DOHH2 (cell line): ENCODE data around the gene TFCP2L1.

Experiments
- H3F3A ChIP-seq: fragments of 200-600 bp; sonication (generic), shearing (Covaris generic); 2 replicates; pipeline ENCODE4 v1.6.0; 2016; ENCODE audit warnings: antibody characterized with exemption, mild to moderate bottlenecking; ENCODE audit not compliant: control insufficient read depth, insufficient read depth
- H3K27ac ChIP-seq: fragments of 200-600 bp; sonication (generic); 2 replicates; pipeline ENCODE4 v1.5.1; 2014; ENCODE audit warnings: low read depth, mild to moderate bottlenecking, low read length, moderate library complexity
- H3K27me3 ChIP-seq: fragments of 200-600 bp; sonication (generic); 2 replicates; pipeline ENCODE4 v1.6.1; 2014; ENCODE audit warnings: mild to moderate bottlenecking, low read length, mixed read lengths; ENCODE audit not compliant: control insufficient read depth
- H3K36me3 ChIP-seq: fragments of 200-600 bp; sonication (generic); 2 replicates; pipeline ENCODE4 v1.6.1; 2014; ENCODE audit warnings: mild to moderate bottlenecking, low read length, moderate library complexity, mixed read lengths; ENCODE audit not compliant: control insufficient read depth
- H3K4me1 ChIP-seq: fragments of 200-600 bp; sonication (generic); 2 replicates; pipeline ENCODE4 v1.6.1; 2014; ENCODE audit warnings: mild to moderate bottlenecking, low read length, mixed read lengths; ENCODE audit not compliant: control insufficient read depth
- H3K4me2 ChIP-seq: fragments of 200-600 bp; sonication (generic); 2 replicates; pipeline ENCODE4 v1.6.0; 2014; ENCODE audit warnings: mild to moderate bottlenecking, low read length, moderate library complexity
- H3K4me3 ChIP-seq: fragments of 200-600 bp; sonication (generic); 2 replicates; pipeline ENCODE4 v1.5.1; 2014; ENCODE audit warnings: mild to moderate bottlenecking, low read length, mixed read lengths
- H3K79me2 ChIP-seq: fragments of 200-600 bp; sonication (generic); 2 replicates; pipeline ENCODE4 v1.6.1; 2014; ENCODE audit warnings: mild to moderate bottlenecking, low read length, mixed read lengths; ENCODE audit not compliant: control insufficient read depth
- H3K9me2 ChIP-seq: fragments of 200-600 bp; sonication (generic); replicated peaks from 2 replicates; pipeline ENCODE4 v1.6.1; 2014; ENCODE audit warnings: mild to moderate bottlenecking, low read length, mixed read lengths; ENCODE audit not compliant: control insufficient read depth
- H3K9me3 ChIP-seq: fragments of 200-600 bp; sonication (generic); 2 replicates; pipeline ENCODE4 v1.6.1; 2014; ENCODE audit warnings: antibody characterized with exemption, low read length, mixed read lengths; ENCODE audit not compliant: control insufficient read depth, insufficient read depth
- H4K20me1 ChIP-seq: fragments of 200-600 bp; sonication (generic); 2 replicates; pipeline ENCODE4 v1.6.0; 2014; ENCODE audit warnings: low read depth, mild to moderate bottlenecking, antibody characterized with exemption, low read length, moderate library complexity; ENCODE audit not compliant: control insufficient read depth, insufficient read depth
- CTCF ChIP-seq: fragments of 200-600 bp; sonication (generic); IDR thresholded peaks from one replicate; pipeline ENCODE4 v1.5.1; 2014; ENCODE audit warnings: antibody characterized with exemption, mild to moderate bottlenecking, low read depth, low read length; ENCODE audit not compliant: poor library complexity, severe bottlenecking
- EZH2phosphoT487 ChIP-seq: fragments of 200-600 bp; sonication (generic); IDR thresholded peaks from 2 replicates; pipeline ENCODE4 v1.6.1; 2017; ENCODE audit warnings: borderline replicate concordance, mild to moderate bottlenecking, antibody characterized with exemption, low read length, moderate library complexity, mixed read lengths

TFCP2L1 gene

GRCh38 chr2:121245120-121245820 is 39.7 kb downstream of the TFCP2L1 start:
- no peak overlapping the region for H3K27ac ChIP-seq
- H3K27me3 ChIP-seq, result no peaks in the 10 kb centered on the region
- H3K4me2 ChIP-seq, result no peak overlapping the region
- H3K9me3 ChIP-seq, result no peaks in the 10 kb centered on the region
- H3F3A ChIP-seq, result no peaks in the 10 kb centered on the region
- no peaks in the 10 kb centered on the region for H3K4me1 ChIP-seq
- H3K79me2 ChIP-seq, result no peaks in the 10 kb centered on the region
- no peaks in the 10 kb centered on the region for H4K20me1 ChIP-seq
- TF ChIP-seq EZH2phosphoT487 (no peak), CTCF (no peak)
- no peaks in the 10 kb centered on the region for H3K9me2 ChIP-seq
- H3K36me3 ChIP-seq, result no peaks in the 10 kb centered on the region
- H3K4me3 ChIP-seq, result no peak overlapping the region

- no peak for TF ChIP-seq EZH2phosphoT487
- Histone ChIP-seq H3F3A (no peaks in the 10 kb centered on the region), H3K27ac (no peak overlapping the region)
Measured at GRCh38 chr2:121244616-121245015, 40.4 kb downstream of the TFCP2L1 start.

GRCh38 chr2:121243821-121244460 is 41.1 kb downstream of the TFCP2L1 start:
- Histone ChIP-seq H3K27me3 (no peaks in the 10 kb centered on the region), H3K9me2 (no peaks in the 10 kb centered on the region), H3K4me2 (no peak overlapping the region), H3F3A (no peaks in the 10 kb centered on the region), H4K20me1 (no peaks in the 10 kb centered on the region), H3K27ac (no peak overlapping the region), H3K4me3 (no peak overlapping the region), H3K36me3 (no peaks in the 10 kb centered on the region), H3K9me3 (no peaks in the 10 kb centered on the region), H3K4me1 (no peaks in the 10 kb centered on the region), H3K79me2 (no peaks in the 10 kb centered on the region)
- TF ChIP-seq EZH2phosphoT487 (no peak), CTCF (no peak)

More at GRCh38 chr2:121244616-121245015, 40.4 kb downstream of the TFCP2L1 start:
- Histone ChIP-seq H3K9me2 (no peaks in the 10 kb centered on the region), H3K79me2 (no peaks in the 10 kb centered on the region), H3K9me3 (no peaks in the 10 kb centered on the region), H3K27me3 (no peaks in the 10 kb centered on the region), H3K4me3 (no peak overlapping the region), H4K20me1 (no peaks in the 10 kb centered on the region), H3K36me3 (no peaks in the 10 kb centered on the region), H3K4me1 (no peaks in the 10 kb centered on the region), H3K4me2 (no peak overlapping the region)

GRCh38 chr2:121242976-121243375 is 42.0 kb downstream of the TFCP2L1 start:
- Histone ChIP-seq H3K27me3 (no peaks in the 10 kb centered on the region), H3K9me3 (no peaks in the 10 kb centered on the region), H3K9me2 (no peaks in the 10 kb centered on the region), H3K27ac (no peak overlapping the region), H3K4me3 (no peak overlapping the region), H3K36me3 (no peaks in the 10 kb centered on the region), H3K79me2 (no peaks in the 10 kb centered on the region), H3F3A (no peaks in the 10 kb centered on the region), H3K4me1 (no peaks in the 10 kb centered on the region), H3K4me2 (no peak overlapping the region), H4K20me1 (no peaks in the 10 kb centered on the region)
- no peak for TF ChIP-seq CTCF
- no peak for TF ChIP-seq EZH2phosphoT487
